Measurements from ENCODE around the gene FAM3B.

The FAM3B gene

GRCh38 chr21:41399246-41399800 is 82.7 kb downstream of the FAM3B start:
- no peak for DNase-seq

GRCh38 chr21:41402231-41402630 is 85.6 kb downstream of the FAM3B start:
- DNase-seq: no peak

GRCh38 chr21:41402796-41403195 is 86.2 kb downstream of the FAM3B start:
- DNase-seq: no peak

- DNase-seq: no peak
Measured at GRCh38 chr21:41403331-41403730, 86.7 kb downstream of the FAM3B start.

GRCh38 chr21:41403966-41404365 is 87.4 kb downstream of the FAM3B start:
- DNase-seq: no peak

- no peak for DNase-seq
Measured at GRCh38 chr21:41405321-41405720, 88.7 kb downstream of the FAM3B start.

GRCh38 chr21:41406340-41406739 is 89.7 kb downstream of the FAM3B start:
- DNase-seq: no peak
